Measurements from ENCODE around the gene PIEZO2.
A peak's percentile ranks its signal among the peaks of the same experiment; 100 is the strongest.

Gene PIEZO2

GRCh38 chr18:10768221-10768620, 381.1 kb downstream of the PIEZO2 start:
- no peak overlapping the region for H3K9ac ChIP-seq (ENCODE audit: low read length)

GRCh38 chr18:10767658-10768057, 381.7 kb downstream of the PIEZO2 start:
- DNase-seq: no peak
- no peak overlapping the region for H4K91ac ChIP-seq (ENCODE audit: low read length)
- H3K23ac ChIP-seq (ENCODE audit: low read length in 2 of 2): no peak overlapping the region
- 98% methylated on average over 5 of the region's 5 CpGs for WGBS
- H2BK120ac ChIP-seq (ENCODE audit: low read depth, low read length): no peak overlapping the region
- H3K79me1 ChIP-seq (replicated peaks; ENCODE audit: low read length, poor library complexity, severe bottlenecking): no peaks in the 10 kb centered on the region
- H3K27ac ChIP-seq (ENCODE audit: low read length, poor library complexity, severe bottlenecking): no peak overlapping the region
- no peak overlapping the region for H3K4me2 ChIP-seq (ENCODE audit: low read length, poor library complexity, severe bottlenecking)
- peaks cover 0 to 33% of the 10 kb centered on the region in 2 experiments for H3K27me3 ChIP-seq (ENCODE audit: control insufficient read depth in 1 of 2, insufficient read depth in 1 of 2, low read length in 2 of 2)
- H2BK15ac ChIP-seq (ENCODE audit: low read depth, poor library complexity, severe bottlenecking): no peak overlapping the region
- no peak overlapping the region for H2BK5ac ChIP-seq (ENCODE audit: low read depth, low read length, poor library complexity, severe bottlenecking)
- H3K4ac ChIP-seq (ENCODE audit: low read depth in 1 of 2, low read length in 2 of 2): no peak overlapping the region
- no peak overlapping the region for H2BK12ac ChIP-seq (ENCODE audit: low read length in 2 of 2)
- no peak overlapping the region for H3K14ac ChIP-seq (ENCODE audit: low read length in 2 of 2)
- H3K4me1 ChIP-seq (ENCODE audit: control insufficient read depth, insufficient read depth, low read depth, low read length): no peaks in the 10 kb centered on the region
- no peaks in the 10 kb centered on the region for H3K9me3 ChIP-seq (ENCODE audit: control insufficient read depth, low read length)
- no peak overlapping the region for H3K4me3 ChIP-seq (ENCODE audit: insufficient read depth in 1 of 2, low read depth in 1 of 2, low read length in 2 of 2)
- H4K8ac ChIP-seq (ENCODE audit: low read length): no peak overlapping the region
- H2AFZ ChIP-seq (ENCODE audit: low read depth, low read length): no peak overlapping the region
- no peaks in the 10 kb centered on the region for H3K36me3 ChIP-seq (ENCODE audit: control insufficient read depth in 1 of 2, insufficient read depth in 2 of 2, low read depth in 1 of 2, low read length in 2 of 2)
- H3K9ac ChIP-seq (ENCODE audit: low read length): no peak overlapping the region
- no peak overlapping the region for H3K18ac ChIP-seq (ENCODE audit: low read depth in 1 of 2, low read length in 2 of 2)
- no peak overlapping the region for H2AK5ac ChIP-seq (ENCODE audit: low read length, severe bottlenecking)

More at GRCh38 chr18:10768221-10768620, 381.1 kb downstream of the PIEZO2 start:
- 94% methylated on average over 5 of the region's 5 CpGs for WGBS
- Histone ChIP-seq H2BK15ac (ENCODE audit: low read depth, poor library complexity, severe bottlenecking) (no peak overlapping the region), H3K79me1 (replicated peaks; ENCODE audit: low read length, poor library complexity, severe bottlenecking) (no peaks in the 10 kb centered on the region), H2AFZ (ENCODE audit: low read depth, low read length) (no peak overlapping the region), H2AK5ac (ENCODE audit: low read length, severe bottlenecking) (no peak overlapping the region), H2BK5ac (ENCODE audit: low read depth, low read length, poor library complexity, severe bottlenecking) (no peak overlapping the region), H3K27me3 (ENCODE audit: control insufficient read depth in 1 of 2, insufficient read depth in 1 of 2, low read length in 2 of 2) (peaks cover 0 to 33% of the 10 kb centered on the region in 2 experiments), H3K27ac (ENCODE audit: low read length, poor library complexity, severe bottlenecking) (no peak overlapping the region), H4K91ac (ENCODE audit: low read length) (no peak overlapping the region), H2BK120ac (ENCODE audit: low read depth, low read length) (no peak overlapping the region), H3K36me3 (ENCODE audit: control insufficient read depth in 1 of 2, insufficient read depth in 2 of 2, low read depth in 1 of 2, low read length in 2 of 2) (no peaks in the 10 kb centered on the region), H3K4me2 (ENCODE audit: low read length, poor library complexity, severe bottlenecking) (no peak overlapping the region), H3K4me1 (ENCODE audit: control insufficient read depth, insufficient read depth, low read depth, low read length) (no peaks in the 10 kb centered on the region), H3K18ac (ENCODE audit: low read depth in 1 of 2, low read length in 2 of 2) (no peak overlapping the region), H3K4ac (ENCODE audit: low read depth in 1 of 2, low read length in 2 of 2) (no peak overlapping the region), H2BK12ac (ENCODE audit: low read length in 2 of 2) (no peak overlapping the region), H3K14ac (ENCODE audit: low read length in 2 of 2) (no peak overlapping the region), H3K23ac (ENCODE audit: low read length in 2 of 2) (no peak overlapping the region), H3K9me3 (ENCODE audit: control insufficient read depth, low read length) (no peaks in the 10 kb centered on the region), H4K8ac (ENCODE audit: low read length) (no peak overlapping the region), H3K4me3 (ENCODE audit: insufficient read depth in 1 of 2, low read depth in 1 of 2, low read length in 2 of 2) (no peak overlapping the region)
- no peak for DNase-seq

GRCh38 chr18:10760986-10761385, 388.4 kb downstream of the PIEZO2 start:
- Histone ChIP-seq H3K23ac (ENCODE audit: low read length in 2 of 2) (no peak overlapping the region), H3K79me1 (replicated peaks; ENCODE audit: low read length, poor library complexity, severe bottlenecking) (no peaks in the 10 kb centered on the region), H2BK15ac (ENCODE audit: low read depth, poor library complexity, severe bottlenecking) (no peak overlapping the region), H3K14ac (ENCODE audit: low read length in 2 of 2) (no peak overlapping the region), H3K27ac (ENCODE audit: low read length, poor library complexity, severe bottlenecking) (no peak overlapping the region), H2BK5ac (ENCODE audit: low read depth, low read length, poor library complexity, severe bottlenecking) (no peak overlapping the region), H3K4me3 (ENCODE audit: insufficient read depth in 1 of 2, low read depth in 1 of 2, low read length in 2 of 2) (no peak overlapping the region), H3K4me1 (ENCODE audit: control insufficient read depth, insufficient read depth, low read depth, low read length) (no peaks in the 10 kb centered on the region), H3K4ac (ENCODE audit: low read depth in 1 of 2, low read length in 2 of 2) (no peak overlapping the region), H4K8ac (ENCODE audit: low read length) (no peak overlapping the region), H3K9me3 (ENCODE audit: control insufficient read depth, low read length) (no peaks in the 10 kb centered on the region), H3K27me3 (ENCODE audit: control insufficient read depth in 1 of 2, insufficient read depth in 1 of 2, low read length in 2 of 2) (peaks cover 0 to 17% of the 10 kb centered on the region in 2 experiments), H2AK5ac (ENCODE audit: low read length, severe bottlenecking) (no peak overlapping the region), H2AFZ (ENCODE audit: low read depth, low read length) (no peak overlapping the region), H3K4me2 (ENCODE audit: low read length, poor library complexity, severe bottlenecking) (no peak overlapping the region), H3K9ac (ENCODE audit: low read length) (no peak overlapping the region), H3K18ac (ENCODE audit: low read depth in 1 of 2, low read length in 2 of 2) (no peak overlapping the region), H2BK12ac (ENCODE audit: low read length in 2 of 2) (peak overlapping the region in 1 of 2 experiments; percentile 28), H4K91ac (ENCODE audit: low read length) (no peak overlapping the region), H3K36me3 (ENCODE audit: control insufficient read depth in 1 of 2, insufficient read depth in 2 of 2, low read depth in 1 of 2, low read length in 2 of 2) (peaks cover 0 to 3% of the 10 kb centered on the region in 2 experiments), H2BK120ac (ENCODE audit: low read depth, low read length) (no peak overlapping the region)
- 100% methylated on average over 5 of the region's 5 CpGs for WGBS
- DNase-seq: no peak

- H2BK15ac ChIP-seq (ENCODE audit: low read depth, poor library complexity, severe bottlenecking): no peak overlapping the region
- no peak overlapping the region for H2AK5ac ChIP-seq (ENCODE audit: low read length, severe bottlenecking)
- no peak overlapping the region for H3K9ac ChIP-seq (ENCODE audit: low read length)
- H3K4me1 ChIP-seq (ENCODE audit: control insufficient read depth, insufficient read depth, low read depth, low read length): no peaks in the 10 kb centered on the region
- H3K27ac ChIP-seq (ENCODE audit: low read length, poor library complexity, severe bottlenecking): no peak overlapping the region
- no peak overlapping the region for H4K8ac ChIP-seq (ENCODE audit: low read length)
- H3K36me3 ChIP-seq (ENCODE audit: control insufficient read depth in 1 of 2, insufficient read depth in 2 of 2, low read depth in 1 of 2, low read length in 2 of 2): peaks cover 0 to 8% of the 10 kb centered on the region in 2 experiments
- 98% methylated on average over 6 of the region's 7 CpGs for WGBS
- H2BK5ac ChIP-seq (ENCODE audit: low read depth, low read length, poor library complexity, severe bottlenecking): no peak overlapping the region
- H3K4me2 ChIP-seq (ENCODE audit: low read length, poor library complexity, severe bottlenecking): no peak overlapping the region
- no peak overlapping the region for H2AFZ ChIP-seq (ENCODE audit: low read depth, low read length)
- no peaks in the 10 kb centered on the region for H3K9me3 ChIP-seq (ENCODE audit: control insufficient read depth, low read length)
- H2BK12ac ChIP-seq (ENCODE audit: low read length in 2 of 2): no peak overlapping the region
- no peak overlapping the region for H3K23ac ChIP-seq (ENCODE audit: low read length in 2 of 2)
- no peak for DNase-seq
- H3K18ac ChIP-seq (ENCODE audit: low read depth in 1 of 2, low read length in 2 of 2): no peak overlapping the region
- H2BK120ac ChIP-seq (ENCODE audit: low read depth, low read length): no peak overlapping the region
- H3K4ac ChIP-seq (ENCODE audit: low read depth in 1 of 2, low read length in 2 of 2): no peak overlapping the region
- H3K4me3 ChIP-seq (ENCODE audit: insufficient read depth in 1 of 2, low read depth in 1 of 2, low read length in 2 of 2): no peak overlapping the region
- peaks cover 0 to 23% of the 10 kb centered on the region in 2 experiments for H3K27me3 ChIP-seq (ENCODE audit: control insufficient read depth in 1 of 2, insufficient read depth in 1 of 2, low read length in 2 of 2)
- H3K79me1 ChIP-seq (replicated peaks; ENCODE audit: low read length, poor library complexity, severe bottlenecking): no peaks in the 10 kb centered on the region
- H3K14ac ChIP-seq (ENCODE audit: low read length in 2 of 2): no peak overlapping the region
- no peak overlapping the region for H4K91ac ChIP-seq (ENCODE audit: low read length)
These were observed 390.1 kb downstream of the PIEZO2 start for GRCh38 chr18:10759241-10759640.

All from mesenchymal stem cell (in vitro differentiated cells and primary cell).